ENCODE results near the gene DRD5.

DNA sequence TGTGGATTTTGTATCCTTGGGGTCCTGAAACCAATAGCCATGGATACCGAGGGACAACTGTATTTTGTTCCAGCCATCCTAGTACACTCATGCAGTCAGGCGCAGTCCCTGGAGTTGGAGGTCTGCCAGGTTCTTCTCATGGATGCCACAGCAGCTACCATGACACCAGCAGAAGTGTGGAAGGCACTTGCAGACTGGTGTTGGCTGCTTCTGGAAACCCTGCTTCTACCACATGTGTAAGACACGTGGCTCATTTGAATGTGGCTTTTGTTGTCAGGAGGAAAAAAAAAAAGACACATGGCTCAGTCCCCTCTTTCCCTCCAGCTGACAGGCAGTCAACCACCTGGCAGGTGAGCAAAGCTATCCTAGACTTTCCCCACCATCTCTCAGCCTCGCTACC, 19.4 kb downstream of the DRD5 start:
- TF ChIP-seq, protein P1, sequence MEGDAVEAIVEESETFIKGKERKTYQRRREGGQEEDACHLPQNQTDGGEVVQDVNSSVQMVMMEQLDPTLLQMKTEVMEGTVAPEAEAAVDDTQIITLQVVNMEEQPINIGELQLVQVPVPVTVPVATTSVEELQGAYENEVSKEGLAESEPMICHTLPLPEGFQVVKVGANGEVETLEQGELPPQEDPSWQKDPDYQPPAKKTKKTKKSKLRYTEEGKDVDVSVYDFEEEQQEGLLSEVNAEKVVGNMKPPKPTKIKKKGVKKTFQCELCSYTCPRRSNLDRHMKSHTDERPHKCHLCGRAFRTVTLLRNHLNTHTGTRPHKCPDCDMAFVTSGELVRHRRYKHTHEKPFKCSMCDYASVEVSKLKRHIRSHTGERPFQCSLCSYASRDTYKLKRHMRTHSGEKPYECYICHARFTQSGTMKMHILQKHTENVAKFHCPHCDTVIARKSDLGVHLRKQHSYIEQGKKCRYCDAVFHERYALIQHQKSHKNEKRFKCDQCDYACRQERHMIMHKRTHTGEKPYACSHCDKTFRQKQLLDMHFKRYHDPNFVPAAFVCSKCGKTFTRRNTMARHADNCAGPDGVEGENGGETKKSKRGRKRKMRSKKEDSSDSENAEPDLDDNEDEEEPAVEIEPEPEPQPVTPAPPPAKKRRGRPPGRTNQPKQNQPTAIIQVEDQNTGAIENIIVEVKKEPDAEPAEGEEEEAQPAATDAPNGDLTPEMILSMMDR (conservative IDR thresholded peaks at IDR 0.05) = no peak
- TF ChIP-seq ZFX (IDR thresholded peaks at IDR 0.05) = no peak

All from C4-2B (cell line).